BE2C (cell line): ENCODE results near the gene EPHB2.

Source experiments
- DNase-seq: peaks from one replicate; pipeline ENCODE4 v3.0.0-alpha.2; 2020
- H3K27me3 ChIP-seq: fragments of 250-450 bp; sonication (Bioruptor Pico); 2 replicates; pipeline ENCODE4 v1.5.1; 2020; ENCODE audit warnings: mild to moderate bottlenecking
- H3K36me3 ChIP-seq: fragments of 250-450 bp; sonication (Bioruptor Pico); 2 replicates; pipeline ENCODE4 v1.5.1; 2020; ENCODE audit warnings: mild to moderate bottlenecking
- H3K4me1 ChIP-seq: fragments of 250-450 bp; sonication (Bioruptor Pico); 2 replicates; pipeline ENCODE4 v1.5.1; 2020
- H3K4me3 ChIP-seq: 2 replicates; pipeline ENCODE4 v1.5.1; 2011; ENCODE audit warnings: low read depth, low read length
- H3K9me3 ChIP-seq: fragments of 250-450 bp; sonication (Bioruptor Pico); 2 replicates; pipeline ENCODE4 v1.5.1; 2020
- CTCF ChIP-seq: IDR thresholded peaks from 2 replicates; pipeline ENCODE4 v1.5.1; 2012; ENCODE audit warnings: mild to moderate bottlenecking, low read depth, low read length

EPHB2 gene

DNA sequence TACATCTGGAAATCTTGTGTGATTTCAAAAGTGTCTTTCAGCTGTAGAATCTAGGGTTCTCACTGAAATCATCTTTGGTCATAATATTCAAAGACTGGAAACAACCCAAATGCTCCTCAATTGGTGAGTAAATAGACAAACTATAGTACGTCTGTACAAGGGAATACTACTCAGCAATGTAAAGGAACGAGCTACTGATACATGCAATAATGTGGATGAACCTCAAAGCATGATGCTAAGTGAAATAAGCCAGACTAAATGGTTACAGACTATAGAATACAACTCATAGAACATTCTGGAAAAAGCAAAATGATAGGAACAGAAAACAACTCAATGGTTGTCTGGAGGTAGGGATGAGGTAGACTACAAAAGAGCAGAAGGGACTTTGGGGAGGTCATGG, 259.5 kb downstream of the EPHB2 start:
- Histone ChIP-seq H3K4me1 (no peaks in the 10 kb centered on the region), H3K4me3 (no peak overlapping the region), H3K27me3 (no peaks in the 10 kb centered on the region), H3K36me3 (no peaks in the 10 kb centered on the region), H3K9me3 (no peaks in the 10 kb centered on the region)
- no peak for TF ChIP-seq CTCF
- DNase-seq = no peak
